ENCODE measurements around the gene PNPLA1. TPM values are rescaled to one million over a fixed set of nuclear protein-coding genes. Genes with fewer than 3 reads are reported as not detected.

PNPLA1 gene
- polyA plus RNA-seq, 1 donor: 2.5 TPM

DNA sequence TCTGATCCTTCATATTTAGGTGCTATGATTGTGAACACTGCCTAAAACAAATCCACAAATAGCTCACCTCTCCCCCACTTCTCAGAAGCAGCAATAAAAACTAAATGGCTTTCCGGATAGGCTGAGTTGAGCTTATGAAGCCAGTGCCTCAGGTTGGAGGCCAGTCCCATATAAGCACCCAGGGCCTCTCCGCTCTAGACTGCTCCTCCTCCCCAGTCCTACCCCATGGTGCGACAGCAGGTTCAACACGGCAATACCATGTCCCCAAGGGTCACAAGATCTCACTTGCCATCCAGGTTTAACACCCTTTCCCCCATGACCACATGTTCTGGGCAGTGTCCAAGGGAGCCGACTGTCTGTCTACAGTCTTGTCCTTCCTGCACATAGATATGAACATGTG lies 46.1 kb downstream of the PNPLA1 start:
- no peak for DNase-seq

DNA sequence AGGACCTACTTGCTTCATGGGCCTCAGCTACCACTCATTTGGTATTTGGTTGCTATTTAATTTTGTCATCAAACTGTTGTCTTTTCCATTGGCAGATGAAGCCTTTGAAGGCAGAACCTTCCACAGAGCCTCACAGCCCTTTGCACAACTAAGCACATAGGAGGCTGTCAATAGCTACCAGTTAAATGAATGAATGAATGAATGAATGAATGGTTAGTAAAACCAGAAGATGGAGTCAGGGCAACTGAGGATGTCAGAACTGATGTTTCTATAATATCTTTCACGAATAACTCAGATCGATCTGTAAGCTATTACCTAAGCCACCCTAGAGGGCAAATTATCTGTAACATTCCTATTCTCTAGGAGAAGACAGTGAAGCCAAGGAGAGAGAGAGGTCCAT lies 47.8 kb downstream of the PNPLA1 start:
- no peak for DNase-seq

DNA sequence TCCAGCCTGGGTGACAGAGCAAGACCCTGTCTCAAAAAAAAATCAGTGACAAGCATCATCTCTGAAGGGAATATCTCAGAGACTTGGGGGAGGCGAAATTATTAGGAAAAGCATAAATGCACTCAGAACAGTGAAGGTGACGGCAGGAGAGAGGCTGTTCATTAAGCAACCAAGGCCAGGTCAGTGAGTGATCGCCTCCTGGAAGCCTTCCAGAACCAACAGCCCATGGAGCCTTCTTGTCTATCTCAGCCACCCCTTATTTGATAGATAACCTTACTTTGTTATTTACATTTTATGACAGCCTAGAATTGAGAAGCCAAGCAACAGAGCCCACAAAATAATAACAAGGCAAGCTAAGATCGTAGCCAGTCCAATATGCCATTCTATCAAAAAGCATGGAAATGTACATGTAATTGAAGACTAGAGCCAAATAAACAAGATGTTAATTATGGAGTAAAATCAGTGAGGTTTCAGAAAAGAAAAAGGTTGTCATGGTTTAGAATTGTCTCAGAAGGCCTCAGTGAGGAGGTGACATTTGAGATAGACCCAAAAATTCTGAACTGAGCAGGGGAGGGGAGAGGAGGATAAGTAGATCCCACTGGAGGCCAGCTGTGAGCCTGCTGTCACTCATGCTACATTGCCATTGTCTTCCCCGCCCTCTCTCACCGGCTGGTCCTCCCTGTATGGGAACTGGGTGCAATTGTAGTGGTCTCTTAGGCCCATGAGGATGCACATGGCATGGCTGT lies 49.0 kb downstream of the PNPLA1 start:
- no peak for DNase-seq

DNA sequence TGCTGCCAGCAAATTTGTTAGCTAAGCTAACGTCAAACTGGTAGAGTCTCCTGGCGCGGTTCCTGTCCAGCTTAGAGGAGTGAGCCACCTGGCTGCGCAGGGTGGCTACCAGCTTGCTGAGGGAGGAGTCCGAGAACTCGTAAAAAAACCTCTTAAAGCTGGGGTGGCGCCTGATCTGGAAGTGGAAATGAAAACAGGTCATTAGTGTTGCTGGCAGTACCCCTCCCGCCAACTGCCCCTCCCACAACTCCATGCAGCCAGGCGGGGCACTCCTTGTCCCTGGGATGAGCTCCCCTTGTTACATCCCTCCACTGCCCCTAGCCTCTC lies 49.5 kb downstream of the PNPLA1 start:
- DNase-seq: no peak

DNA sequence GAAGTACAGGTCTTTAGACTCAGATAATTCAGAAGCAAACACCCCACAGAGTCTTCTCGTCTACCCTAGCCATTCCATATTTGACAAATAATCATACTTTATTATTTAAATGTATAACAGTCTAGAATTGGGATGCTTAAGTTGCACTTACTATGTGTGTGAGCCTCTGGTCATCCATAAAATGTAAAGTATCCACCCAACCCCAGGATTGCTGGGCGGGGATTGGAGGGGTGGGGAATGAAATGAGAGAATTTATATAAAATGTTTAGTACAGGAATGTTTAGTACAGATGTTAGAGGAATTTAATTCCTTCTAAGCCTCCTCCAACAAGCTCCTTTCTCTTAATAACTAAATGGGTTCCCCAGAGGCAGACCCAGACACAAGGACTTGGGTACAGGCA lies 50.0 kb downstream of the PNPLA1 start:
- DNase-seq: no peak

DNA sequence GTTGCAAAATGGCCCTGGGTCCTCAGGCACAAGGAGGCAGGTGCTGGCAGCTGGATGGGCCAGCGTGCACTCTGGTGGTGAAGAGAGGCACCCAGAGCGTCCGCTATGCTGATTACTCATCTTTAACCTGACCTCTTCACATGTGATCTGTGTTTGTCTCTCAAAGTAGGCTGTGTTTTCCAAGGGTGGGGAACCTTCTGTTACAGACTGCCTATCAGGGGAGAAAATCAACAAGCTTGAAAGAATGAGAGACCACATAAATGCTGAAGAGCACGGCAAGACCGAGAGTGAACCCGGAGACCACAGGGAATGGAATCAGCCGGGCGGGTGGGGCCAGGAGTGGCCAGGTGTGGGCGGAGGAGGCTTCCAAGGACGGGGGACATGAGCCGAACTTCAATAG lies 50.6 kb downstream of the PNPLA1 start:
- no peak for DNase-seq

DNA sequence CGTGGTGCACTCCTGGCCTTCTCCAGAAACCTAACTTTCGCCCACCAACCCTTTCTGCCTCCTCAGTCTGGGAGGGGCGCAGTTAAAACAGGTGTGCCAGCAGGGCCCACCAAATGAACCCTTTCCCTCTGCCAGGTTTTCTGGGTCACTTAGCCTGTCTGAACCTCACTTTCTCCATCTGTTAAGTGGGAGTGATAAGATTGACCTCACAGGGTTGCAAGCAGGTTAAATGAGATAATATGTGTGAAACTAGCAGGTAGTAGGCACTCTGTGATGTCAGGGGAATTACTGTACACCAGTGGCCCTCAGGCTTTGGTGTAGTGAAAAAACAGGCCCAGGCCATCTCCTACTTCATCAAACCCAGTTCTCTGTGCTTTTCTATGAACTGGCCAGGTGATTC lies 52.7 kb downstream of the PNPLA1 start:
- no peak for DNase-seq

DNA sequence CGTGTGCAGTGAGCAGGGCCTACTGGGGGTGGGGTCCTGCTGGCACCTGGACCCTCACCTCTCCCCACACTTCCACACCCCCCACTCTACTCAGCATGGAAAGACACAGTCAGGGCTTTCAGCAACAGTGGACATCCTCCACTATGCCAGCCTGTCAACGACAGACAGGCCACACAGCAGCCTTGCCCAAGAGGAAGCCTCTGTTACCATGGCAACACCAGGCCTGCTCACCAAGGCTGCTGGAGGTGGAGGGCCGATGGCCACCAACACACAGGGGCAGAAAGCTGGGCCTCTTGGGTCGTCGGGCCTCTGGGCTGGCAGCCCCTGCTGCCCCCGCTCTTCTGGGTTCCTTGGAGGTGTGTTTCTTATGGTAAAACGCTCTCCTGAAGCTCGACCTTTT lies 53.2 kb downstream of the PNPLA1 start:
- no peak for DNase-seq

DNA sequence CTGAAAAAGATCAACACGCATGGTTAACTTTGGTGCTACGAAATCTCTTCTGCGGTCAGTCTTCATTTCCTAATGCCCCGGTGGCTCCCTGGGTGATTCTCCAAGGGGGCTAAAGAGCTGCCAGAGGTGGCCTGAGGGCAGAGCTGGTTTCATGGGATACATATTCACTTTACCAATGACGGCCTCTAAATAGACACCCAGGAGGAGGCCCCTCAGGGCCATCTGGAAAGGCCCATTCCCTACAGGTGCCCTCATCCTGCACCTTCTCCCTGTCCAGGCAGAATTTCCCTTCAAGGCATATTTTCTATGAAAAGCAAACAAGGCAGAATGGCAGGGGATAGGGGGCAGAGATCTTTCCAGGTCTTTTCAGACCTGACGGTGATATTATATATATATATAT lies 54.3 kb downstream of the PNPLA1 start:
- no peak for DNase-seq

DNA sequence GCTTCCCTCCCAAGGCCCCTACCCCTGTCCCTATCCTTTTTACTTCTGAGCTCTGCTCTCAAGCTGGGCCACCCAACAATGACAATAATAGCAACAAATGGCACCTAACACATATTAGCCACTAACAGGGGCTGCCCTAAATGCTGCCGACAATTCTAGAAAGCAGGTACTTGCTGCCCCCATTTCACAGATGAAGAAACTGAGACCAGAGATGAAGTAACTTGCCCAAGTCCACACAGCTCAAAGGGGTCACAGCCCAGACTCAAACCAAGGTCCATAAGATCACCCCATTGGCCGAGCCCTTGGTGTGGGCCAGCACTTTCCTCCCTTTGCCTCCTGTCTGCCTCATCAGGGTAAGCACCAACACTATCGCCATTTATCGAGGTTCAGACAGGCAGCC lies 54.9 kb downstream of the PNPLA1 start:
- no peak for DNase-seq

DNA sequence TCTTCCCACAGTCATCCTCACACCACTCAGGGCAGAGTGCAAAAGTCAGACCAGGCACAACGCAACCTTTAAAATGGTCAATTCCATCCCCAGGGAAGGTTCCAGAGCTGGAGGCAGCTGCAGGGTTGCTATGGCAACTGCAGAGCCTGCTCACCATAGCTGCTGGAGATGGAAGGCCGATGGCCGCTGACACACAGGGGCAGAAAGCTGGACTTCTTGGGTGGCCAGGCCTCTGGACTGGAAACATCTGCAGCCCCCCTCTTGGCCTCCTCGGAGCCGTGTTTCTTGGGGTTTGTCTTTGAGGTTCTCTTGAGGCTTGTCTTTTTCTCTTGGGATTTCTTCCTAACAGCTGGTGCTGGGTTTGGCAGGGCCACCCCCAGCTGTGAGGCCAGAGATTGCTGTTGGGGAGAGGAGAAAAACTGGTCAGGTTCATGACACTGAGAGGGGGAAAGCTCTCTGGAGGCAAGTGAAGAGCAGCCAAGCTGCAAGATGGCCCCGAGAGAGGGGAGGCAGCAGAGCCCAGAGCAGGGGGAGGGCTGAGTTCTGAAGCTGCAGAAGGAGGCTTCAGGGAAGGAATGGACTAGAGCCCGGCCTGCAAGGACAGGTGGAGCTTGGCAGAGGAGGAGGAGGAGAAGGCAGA lies 56.6 kb downstream of the PNPLA1 start:
- DNase-seq: no peak

DNA sequence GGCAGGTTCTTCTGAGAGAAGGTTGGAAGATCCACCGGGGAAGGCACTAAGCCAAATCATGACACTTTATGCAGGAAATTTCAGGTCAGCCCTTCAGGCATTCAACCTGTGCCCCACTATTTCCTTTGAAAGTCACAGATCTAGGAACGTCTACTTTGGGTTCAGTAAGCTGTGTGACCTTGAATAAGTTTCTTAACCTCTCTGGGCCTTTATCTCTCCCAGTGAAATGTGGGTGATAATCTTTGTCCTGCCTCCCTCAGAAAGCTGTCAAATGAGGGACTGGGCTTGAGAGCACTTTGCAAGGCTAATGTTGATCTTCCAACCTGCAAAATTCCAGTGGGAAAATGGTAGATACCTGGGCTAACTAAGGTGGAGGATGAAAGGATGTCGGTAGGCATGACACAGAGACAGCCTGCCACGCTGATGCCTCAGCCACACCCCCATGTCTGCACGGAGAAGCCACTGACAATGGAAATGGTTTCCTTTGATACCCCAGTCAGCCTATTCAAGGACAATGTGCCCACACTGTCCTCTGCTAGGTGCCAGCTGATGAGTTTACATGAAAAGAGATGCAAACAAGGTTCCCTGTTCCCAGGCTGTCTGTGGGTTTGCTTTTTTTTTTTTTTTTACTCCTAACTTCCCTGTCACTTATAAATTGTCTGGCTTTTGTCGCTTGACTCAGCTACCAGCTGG lies 57.5 kb downstream of the PNPLA1 start:
- no peak for DNase-seq

DNA sequence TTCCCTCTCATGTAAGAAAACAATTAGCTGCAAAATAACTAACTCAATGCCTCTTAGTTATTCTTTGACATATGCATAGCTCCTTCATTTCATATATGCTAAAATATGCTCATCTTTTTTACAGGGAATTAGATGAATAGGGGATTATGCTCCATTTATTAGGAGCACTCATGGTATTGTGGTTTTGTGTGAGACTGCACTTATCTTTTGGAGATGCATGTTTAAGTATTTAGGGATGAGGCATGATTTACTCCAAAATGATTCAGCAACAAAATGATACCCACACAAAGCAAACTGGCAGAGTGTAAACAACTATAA lies 58.0 kb downstream of the PNPLA1 start:
- no peak for DNase-seq

DNA sequence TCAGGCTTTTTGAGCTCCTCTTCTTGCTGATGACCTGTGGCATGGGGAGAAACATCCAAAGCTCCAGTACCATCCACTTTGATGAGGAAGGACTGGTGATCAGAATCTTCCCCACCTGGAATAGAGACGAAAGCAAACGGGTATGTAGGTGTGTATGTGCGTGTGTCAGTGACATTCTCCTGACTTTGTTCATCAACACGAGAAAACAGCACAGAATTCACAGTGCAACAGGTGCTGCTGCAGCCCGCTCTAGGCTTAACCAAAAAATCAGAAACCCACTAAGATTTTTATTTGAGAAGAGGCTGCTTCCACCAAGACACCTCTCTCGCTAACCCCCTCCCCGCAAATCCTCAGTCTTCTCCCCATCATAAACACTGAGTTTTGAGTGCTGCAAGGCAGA lies 58.7 kb downstream of the PNPLA1 start:
- DNase-seq: no peak

DNA sequence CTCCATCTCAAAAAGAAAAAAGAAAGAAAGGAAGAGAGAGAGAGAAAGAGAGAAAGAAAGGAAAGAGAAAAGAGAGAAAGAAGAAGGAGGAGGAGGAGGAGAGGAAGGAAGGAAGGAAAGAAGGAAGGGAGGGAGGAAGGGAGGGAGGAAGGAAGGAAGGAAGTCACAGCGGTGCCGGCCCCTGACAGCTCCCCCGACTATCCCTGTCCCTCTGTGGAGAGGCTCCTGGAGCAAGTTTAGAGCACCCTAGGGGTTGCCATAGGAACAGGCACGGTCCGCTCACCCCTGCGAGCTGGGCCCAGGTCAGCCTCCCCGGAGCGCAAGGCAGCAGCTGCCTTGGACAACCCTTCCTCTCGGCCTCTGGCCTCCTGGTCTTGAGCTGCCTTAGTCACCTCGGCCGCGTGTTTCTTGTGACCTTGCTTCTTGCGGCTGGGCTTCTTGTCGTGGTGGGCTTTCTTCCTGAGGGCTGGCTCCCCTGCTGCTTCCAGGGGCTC lies 60.0 kb downstream of the PNPLA1 start:
- no peak for DNase-seq

DNA sequence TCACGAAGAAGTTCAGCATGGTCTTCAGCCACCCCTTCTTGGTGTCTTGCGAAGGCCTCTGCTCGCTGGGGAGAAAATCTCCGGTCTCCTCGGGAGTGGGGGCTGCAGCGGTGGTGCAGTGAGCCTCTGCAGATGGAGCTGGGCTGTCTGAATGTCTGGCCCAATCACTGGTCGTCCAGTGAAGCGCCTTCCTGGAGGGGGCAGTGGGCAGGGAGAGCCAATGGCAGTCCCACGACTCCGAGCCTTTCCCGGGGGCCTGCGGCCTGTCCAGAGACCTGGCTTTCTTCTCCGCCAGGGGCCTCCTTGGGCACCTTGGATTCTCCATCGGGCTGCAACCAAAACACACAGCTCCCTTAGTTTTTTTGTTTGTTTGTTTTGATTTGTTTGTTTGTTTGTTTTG lies 60.5 kb downstream of the PNPLA1 start:
- no peak for DNase-seq

DNA sequence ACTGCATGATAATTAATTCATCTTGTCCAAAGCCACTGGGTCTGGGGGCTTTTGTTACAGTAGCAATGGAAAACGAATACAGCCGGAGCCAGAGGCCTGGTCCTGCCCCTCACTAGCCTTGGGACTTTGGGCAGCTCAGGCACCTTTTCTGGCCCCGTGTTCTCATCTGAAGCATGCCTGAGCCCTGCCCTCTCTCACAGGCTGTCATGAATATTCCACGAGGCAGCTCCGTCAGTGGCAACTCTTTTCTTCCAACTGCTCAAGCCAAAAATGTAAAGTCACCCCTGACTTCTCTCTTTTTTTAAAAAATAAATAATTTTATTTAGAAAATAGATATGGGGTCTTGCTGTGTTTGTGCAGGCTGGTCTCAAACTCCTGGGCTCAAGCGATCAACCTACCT lies 61.5 kb downstream of the PNPLA1 start:
- no peak for DNase-seq

DNA sequence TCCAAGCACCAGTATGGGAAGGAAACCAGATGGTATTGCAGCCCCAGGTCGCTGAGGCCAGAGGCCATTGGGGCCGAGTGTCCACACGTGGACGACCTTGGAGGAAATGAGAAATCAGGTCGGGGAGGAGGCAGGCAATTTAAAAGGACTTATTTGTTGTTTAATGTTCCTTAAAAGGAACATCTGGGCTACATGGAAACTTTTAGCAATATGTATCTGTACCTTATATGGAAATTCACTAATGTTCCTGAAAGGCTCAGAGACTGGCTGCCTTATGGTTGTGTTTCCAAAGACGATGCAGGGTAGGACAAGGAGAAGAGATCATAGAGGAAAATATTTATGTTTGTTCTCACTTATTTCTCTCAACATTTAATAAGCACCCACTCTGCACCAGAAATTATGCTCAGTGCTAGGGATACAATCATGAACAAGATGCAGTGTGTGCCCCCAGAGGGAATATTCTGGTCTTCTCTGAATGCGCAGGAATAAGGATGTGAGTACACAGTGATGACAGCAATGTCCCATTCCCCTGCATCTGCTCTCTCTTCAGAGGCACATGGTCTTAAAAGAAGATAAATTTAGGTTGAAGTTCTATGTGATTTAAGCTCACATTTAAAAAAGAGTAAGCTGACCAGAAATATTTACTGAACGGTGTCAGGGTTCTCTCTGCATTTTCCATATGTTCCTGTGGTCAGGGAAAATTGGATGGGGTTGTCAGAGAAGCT lies 63.5 kb downstream of the PNPLA1 start:
- no peak for DNase-seq

DNA sequence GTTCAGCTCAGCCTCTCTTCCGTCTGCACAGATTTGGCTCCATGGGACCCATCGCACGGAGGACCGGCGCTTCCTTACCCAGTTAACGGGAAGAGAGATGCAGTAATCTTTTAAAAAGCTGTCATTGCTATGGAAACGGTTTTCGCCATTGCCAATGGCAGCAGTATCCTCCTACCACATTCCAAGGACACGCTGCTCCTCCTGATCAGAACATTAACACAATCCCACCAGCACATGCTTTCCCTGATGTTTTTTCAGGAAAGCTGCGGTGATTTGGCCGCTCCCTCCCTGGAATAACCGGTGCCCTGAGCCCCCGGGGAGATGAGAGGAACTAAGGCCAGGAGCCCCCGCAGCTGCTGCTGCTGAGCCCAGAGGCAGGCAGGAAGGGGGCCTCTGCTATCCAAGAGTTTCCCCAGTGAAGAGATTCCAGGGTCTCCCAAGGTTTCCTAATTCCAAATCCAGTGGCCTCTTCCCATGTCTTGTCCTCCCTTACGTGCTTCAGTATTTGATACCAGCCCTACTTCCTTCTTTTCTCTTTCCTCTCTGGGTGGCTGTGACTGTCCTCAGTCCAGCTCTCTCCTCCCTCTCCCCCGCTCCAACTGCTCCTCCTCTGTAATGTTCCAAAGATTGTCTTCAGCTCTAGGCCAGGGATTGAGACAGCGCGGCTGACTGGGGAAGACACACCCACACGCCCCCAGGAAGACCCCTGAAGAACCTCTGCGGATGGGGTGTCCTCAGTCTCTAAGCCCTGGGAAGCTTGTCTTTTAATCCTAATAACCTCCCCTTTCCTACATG lies 64.3 kb downstream of the PNPLA1 start:
- DNase-seq: no peak

DNA sequence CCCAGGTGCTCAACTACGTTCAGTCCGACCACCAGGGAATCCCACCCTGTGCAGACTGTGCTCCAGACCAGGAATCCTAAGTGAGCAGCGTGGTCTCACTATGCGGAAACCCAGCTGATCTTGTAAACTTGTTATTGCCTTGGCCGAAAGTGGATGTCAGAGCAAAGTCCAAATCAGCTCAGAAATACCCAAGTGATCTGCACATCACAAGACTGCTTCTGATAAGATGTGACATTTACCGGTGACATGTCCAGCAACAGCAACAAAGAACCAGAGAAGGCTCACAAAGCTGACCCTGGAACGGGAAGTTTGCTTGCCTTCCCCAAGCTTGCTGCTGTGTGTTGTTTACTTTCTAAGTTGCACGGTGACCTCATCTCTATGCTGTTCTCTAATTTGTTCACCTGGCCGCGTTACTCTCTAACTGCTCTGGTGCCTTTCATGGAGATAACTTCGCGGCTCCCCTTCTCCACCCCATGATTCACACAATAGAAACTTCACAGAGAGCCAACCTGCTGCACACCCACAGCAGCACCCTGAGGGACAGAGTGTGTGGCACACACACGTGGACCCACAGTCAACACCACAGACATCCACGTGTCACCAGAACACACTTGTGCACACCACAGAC lies 65.1 kb downstream of the PNPLA1 start:
- DNase-seq: no peak

DNA sequence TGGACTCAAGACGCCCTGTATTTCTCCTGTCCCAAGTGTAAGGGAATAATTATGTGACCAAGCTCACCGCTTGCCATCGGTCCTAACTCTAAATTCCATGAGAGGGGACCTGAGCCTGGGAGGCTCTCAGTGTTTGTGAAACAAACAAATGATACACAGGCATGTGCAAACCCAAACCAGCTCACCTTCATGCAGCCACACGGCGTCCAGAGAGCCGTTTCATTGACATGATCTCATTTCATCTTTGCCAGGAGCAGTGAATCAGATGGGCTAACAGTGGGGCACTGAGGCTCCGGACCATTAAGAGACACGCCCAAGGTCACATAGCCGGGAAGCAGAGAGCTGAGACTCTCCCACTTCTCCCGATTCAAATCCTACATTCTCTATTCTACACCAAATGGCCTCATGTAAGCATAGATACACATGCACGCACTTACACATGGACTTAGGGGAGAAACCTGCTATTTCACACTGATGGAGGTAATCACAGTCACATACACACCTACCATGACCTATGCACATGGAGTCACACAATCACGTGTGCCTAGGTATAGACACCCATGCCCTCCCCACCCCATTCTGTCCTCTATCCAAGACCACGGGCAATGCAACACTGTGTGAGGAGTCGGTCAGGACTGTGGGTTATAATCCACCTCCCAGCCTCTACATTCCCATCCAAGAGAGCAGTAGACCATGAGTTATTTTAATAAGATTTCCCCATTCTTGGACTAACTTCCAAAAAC lies 65.8 kb downstream of the PNPLA1 start:
- no peak for DNase-seq
